Measurements from ENCODE around the gene GCNT1.
"Not testable (repeated sequence)": the region's sequence is repeated elsewhere in the genome, so short reads cannot be mapped to it uniquely, and the experiment has no call there.

The GCNT1 gene

DNA sequence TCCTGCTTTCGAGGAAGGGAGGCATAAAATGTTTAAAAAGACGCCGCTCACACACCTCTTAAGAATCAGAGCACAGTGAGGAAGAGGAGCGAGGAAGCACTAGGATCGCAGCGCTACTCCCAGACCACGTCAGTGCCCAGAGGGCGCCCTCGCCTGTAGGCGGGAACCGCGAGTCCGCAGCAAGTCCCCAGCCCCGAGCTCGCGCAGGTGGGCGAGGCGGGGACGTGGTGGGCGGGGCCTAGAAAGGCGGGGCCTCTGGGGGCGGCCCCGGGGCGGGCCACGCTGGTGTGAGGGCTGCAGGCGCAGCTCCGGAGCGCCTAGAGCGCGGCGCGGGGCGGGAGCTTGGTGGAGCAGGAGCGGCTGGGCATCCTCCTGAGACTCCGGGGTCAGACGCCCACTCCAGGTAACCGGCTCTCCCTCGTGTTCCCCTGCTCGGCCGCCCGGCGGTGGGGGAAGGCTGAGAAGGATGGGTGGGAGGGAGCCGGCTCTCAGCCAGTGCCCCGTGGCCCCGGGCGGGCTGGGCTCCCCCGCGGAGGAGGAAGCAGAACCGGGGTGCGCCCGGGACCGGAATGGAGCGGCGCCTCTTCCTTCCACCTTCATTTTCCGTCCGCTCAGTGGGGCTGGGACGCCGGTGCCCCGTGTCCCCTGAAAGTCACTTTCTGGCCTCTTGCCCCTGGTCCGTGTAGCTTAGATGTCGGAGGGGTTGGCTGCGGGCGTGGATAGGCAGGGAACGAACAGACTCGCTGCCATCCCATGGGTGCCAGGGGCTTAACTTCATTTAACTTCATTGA is at the start of gene GCNT1:
GCNT1 (plus strand) TSS at position 280 of the 791 bp plus-strand sequence. CDS start 43,200 bp downstream, outside the sequence.
- peak; percentile 89 for DNase-seq

DNA sequence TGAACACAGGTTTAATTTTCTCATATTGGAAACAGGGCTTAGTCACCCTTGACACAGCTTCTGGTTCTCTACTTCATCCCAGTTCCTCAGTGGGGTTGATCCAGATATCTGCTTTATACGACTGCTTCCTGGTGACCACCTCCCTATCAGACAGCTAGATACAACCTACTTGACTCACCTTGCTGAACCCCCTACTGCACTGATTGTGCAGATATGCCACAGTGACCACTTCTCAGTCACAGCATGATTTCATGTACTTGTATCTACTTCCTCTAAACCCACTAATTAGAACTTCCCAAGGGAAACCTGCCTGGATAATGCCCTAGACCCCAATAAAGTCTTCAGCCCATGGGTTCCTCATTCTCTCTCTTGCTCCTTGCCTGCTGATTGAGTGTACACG is 46.3 kb upstream of the GCNT1 start:
- no peak for DNase-seq

DNA sequence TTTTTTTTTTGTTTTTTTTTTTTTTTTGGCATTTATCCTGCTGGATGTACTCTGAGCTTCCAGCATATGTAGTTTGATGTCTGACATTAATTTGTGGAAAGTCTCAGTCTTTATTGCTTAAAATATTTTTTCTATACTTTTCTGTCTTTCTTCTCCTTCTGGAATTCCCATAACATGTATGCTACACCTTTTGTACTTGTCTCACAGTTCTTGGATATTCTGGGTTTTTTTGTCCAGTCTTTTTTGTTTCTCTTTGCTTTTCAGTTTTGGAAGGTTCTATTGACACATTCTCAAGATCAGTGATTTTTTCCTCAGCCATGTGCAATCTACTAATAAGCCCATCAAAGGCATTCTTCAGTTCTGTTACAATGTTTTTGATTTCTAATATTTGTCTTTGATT is 45.3 kb upstream of the GCNT1 start:
- no peak for DNase-seq

DNA sequence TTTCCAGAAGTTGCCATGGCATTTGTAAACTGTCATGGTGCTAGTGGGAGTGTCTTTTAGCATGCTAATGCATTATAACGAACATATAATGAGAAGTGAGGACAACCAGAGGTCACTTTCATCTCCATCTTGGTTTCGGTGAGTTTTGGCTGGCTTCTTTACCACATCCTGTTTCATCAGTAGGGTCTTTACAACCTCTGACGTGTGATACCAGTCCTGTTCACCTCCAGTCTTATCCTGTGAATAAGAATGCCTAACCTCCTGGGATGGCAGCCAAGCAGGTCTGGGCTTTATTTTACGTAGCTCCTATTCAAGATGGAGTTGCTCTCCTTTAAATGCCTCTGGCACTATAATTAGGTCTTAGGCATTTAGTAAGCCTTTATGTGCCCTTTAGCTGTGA is 44.3 kb upstream of the GCNT1 start:
- DNase-seq, result peak; percentile 67

DNA sequence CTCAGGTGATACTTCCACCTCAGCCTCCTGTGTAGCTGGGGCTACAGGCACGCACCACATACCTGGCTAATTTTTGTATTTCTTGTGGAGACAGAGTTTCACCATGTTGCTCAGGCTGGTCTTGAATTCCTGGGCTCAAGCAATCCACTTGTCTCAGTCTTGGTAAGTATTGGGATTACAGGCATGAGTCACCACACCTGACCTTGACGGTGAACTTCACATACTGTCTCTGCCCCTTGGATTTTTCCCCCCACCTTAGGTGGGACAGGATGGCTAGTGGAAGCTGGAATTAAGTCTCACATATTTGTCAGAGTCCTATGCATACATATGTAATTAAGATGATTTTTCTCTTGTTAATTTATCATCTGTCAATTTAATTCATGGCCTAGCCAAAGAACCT is 43.8 kb upstream of the GCNT1 start:
- peak; percentile 30 for DNase-seq

DNA sequence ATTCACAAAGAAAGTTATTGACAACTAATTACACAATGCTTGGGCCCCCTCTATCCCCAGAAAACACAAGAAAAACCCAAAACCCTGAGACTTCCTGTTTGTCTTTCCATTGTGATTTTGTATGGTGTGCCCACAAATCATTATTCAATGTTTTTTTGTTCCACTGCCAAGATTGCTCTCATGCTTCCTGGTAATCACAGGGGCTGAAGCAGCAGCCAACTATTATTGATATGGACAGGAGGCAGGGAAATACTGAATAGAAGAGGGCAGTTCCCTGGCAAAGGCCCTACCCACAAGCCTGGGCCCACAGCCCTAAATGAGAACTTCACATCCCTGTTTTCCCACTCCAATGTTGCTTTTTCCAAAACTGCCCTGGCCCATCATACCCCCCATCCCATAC is 43.3 kb upstream of the GCNT1 start:
- DNase-seq, result no peak

DNA sequence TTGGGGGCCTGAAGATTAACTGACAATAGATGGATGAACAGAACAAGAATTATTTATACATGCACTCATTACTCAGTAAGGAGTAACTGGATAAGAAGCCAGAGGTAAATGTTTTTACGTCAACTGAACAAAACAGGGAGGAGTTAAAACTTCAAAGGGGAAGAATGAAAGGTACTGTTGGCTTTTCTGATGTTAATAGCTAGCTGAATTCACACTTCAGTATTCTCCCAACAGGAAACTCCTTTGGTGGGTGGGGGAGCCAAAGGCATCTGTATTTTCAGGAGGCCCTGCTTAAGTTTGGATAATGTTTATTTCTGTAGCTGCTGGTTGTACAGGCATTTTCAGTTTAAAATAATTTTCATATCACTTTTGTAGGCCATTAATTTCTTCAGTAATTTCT is 41.6 kb upstream of the GCNT1 start:
- no peak for DNase-seq

DNA sequence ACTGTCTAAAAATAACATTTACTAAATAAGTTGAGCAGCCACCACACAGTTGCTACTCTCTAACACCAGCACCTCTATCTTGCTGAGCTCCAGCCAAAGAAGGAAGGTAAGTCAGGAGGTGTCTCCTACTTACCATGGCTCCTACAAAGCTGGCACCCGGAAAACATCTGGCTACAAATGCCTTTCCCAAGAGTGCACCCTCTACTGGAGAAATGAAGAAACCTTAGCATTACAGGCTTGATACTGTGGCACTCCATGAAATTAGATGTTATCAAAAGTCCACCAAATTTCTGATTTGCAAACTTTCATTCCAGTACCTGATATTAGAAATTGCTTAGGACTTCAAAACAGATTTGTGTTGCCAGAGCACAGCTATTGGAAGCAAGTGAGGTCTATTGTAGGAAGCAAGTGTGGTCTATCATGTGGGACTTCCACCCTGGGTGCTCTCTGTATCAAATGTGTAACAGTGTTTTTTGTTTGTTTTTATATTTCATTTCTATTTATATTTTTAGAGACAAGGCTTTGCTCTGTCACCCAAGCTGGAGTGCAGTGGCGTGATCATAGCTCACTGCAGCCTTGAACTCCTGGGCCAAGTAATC is 39.1 kb upstream of the GCNT1 start:
- peak; percentile 32 for DNase-seq

DNA sequence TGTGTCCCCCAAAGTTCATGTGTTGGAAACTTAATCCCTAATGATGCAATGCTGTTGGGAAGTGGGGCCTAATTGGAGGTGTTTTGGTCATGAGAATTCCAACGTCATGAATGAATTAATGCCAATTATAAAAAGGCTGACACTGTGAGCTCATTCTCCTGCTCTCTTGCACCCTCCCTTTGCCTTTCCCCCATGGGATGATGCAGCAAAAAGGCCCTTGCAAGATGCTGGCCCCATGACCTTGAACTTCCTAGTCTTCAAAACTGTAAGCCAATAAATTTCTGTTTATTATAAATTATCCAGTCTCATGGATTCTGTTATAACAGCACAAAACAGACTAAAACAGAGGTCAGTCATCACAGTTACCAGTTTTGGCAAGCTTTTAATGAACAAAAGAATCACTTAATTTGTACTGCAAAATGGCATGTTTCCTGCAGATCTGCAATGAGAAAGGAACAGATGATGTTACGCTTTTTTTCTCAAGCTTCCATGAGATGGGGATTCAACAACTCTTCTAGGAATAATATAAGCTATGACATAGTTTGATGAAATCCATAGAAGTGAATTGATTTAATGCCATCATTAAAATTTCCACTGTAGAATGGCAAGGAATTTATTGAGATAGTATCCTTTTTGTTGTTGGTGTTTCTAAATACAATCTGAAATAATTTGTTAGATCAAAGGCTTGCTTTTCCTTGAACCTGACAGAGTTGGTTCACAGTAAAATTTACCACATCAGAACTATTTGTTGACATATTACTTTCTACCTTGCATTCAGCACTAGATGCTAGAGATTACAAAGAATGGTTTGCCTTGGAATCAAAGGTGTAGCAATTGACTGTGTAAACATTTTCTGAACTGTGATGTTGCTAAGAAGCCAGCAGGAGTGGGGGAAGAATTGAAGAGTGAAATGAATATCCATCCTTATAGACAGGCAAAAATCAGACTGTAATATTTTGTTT is 35.5 kb upstream of the GCNT1 start:
- no peak for DNase-seq

DNA sequence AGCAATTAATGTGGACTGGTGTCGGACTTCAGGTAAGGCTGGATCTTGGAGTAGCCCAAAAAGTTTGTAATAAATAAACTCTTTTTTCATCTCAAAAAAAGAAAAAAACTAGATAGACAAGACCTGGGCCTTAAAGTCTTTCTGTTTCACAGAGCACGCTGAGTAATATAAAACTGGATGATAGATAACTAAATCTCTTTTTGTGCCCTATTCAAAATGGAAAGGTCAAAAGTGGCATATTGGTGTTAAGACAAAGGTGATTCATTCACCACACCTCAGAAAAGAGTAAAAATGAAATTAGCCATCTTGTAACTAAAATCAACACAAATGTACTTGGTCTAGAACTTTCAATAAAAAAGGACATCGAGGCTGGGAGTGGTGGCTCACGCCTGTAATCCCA is 34.5 kb upstream of the GCNT1 start:
- no peak for DNase-seq

DNA sequence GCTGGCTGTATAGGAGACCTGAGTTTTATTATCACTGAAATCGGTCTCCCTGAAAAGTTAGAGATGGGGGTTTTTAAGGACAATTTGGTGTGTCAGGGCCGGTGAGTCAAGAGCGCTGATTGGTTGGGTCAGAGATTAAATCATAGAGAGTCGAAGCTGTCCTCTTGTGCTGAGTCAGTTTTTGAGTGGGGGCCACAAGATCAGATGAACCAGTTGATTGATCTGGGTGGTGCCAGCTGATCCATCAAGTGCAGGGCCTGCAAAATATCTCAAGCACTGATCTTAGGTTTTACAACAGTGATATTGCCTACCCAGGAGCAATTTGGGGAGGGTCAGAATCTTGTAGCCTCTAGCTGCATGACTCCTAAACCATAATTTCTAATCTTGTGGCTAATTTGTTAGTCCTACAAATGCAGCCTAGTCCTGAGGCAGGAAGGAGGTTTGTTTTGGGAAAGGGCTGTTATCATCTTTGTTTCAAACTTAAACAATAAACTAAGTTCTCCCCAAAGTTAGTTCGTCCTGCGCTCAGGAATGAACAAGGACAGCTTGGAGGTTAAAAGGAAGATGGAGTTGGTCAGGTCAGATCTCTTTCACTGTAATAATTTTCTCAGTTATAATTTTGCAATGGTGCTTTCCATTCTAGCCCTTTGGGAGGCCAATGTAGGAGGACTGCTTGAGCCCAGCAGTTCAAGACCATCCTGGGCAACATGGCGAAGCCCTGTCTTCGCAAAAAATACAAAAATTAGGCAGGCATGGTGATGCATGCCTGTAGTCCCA is 33.1 kb upstream of the GCNT1 start:
- DNase-seq, result no peak

DNA sequence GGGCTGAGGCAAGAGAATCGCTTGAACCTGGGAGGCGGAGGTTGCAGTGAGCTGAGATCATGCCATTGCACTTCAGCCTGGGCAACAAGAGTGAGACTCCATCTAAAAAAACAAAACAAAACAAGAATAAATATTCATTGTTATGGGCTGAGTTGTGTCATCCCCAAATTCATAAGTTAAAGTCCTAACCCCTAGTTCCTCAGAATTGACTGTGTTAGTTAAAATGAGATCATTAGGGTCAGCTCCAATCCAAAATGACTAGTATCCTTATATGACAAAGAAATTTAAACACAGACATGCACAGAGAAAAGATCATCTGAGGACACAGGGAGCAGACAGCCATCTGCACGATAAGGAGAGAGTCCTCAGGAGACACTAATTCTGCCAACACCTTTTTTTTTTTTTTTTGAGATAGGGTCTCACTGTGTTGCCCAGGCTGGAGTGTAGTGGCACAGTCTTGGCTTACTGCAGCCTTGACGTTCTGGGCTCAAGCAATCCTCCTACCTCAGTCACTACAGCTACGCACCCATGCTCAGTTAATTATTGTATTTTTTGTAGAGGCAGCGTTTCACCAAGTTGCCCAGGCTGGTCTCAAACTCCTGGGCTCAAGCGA is 32.1 kb upstream of the GCNT1 start:
- no peak for DNase-seq

DNA sequence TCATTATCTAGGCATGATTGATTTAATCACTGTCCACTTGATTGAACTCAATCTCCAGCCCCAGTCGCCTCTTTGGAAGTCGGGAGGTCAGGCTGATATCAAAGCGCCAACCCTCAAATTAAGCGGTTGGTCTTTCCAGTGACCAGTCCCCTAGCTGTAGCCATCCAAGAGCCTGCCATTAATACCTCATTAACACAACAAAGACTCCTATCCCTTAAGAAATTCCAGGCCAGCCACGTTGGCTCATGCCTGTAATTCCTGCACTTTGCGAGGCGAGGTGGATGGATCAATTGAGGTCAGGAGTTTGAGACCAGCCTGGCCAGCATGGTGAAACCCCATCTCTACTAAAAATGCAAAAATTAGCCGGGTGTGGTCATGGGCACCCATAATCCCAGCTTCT is 27.4 kb upstream of the GCNT1 start:
- DNase-seq, result no peak

DNA sequence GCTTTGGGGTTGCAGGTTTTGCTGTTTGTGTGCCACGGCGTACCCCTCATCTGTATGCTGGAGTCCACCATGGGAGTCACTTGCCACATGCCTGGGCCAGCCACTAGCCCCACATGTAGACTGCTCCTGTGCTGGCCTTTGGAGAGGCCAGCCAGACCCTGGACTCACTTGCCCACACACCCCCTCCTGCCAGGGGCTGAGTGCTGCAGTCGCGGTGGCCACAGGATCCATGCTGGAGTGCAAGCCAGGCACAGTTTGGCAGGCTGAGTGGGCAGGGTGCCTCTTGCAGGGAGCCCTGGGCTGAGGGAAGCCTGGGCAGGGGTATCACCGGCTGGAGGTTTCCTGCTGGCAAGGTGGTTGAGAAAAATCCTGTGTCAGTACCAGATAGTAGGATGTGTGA is 25.6 kb upstream of the GCNT1 start:
- DNase-seq, result no peak

DNA sequence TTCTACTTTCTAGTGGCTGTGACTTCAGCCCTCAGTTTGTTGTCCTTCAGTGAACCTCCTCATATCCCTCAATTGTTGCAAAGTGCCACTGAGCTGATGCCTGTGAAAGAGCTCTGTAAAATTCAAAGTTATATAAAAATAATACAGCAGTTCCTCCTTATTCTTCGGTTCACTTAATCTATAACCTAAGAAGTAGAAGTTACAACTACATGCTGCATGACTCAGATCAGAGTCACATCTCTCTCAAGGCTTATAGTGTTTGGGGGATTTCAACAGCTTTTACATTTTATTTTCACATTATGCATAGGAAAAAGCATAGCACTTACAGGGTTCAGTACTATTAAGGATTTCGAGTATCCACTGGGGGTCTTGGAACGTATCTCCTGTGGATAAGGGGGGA is 25.1 kb upstream of the GCNT1 start:
- DNase-seq, result peak; percentile 73

DNA sequence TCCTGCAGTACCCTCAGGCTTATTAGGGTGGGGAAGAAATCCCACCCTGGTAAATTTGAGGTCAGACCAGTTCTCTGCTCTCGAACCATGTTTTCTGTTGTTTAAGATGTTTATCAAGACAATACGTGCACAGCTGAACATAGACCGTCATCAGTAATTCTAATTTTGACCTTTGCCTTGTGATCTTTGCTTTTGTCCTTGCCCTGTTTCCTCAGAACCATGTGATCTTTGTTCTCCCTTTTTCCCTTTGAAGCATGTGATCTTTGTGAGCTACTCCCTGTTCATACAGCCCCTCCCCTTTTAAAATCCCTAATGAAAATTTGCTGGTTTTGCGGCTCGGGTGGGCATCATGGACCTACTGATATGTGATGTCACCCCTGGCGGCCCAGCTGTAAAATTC is 24.1 kb upstream of the GCNT1 start:
- not testable (repeated sequence) for DNase-seq

DNA sequence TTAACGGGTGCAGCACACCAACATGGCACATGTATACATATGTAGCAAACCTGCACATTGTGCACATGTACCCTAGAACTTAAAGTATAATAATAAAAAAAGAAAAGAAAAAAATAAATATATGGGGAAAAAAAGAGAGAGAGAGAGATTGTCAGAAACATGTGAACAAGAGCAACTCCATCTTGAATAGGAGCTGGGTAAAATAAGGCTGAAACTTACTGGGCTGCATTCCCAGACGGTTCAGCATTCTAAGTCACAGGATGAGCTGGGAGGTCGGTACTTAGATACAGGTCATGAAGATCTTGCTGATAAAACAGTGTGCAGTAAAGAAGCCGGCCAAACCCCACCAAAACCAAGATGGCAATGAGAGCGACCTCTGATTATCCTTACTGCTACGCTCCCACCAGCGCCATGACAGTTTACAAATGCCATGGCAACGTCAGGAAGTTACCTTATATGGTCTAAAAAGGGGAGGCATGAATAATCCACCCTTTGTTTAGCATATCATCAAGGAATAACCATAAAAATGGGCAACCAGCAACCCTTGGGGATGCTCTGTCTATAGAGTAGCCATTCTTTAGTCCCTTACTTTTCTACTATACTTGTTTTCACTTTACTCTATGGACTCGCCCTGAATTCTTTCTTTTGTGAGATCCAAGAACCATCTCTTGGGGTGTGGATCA is 21.8 kb upstream of the GCNT1 start:
- not testable (repeated sequence) for DNase-seq

DNA sequence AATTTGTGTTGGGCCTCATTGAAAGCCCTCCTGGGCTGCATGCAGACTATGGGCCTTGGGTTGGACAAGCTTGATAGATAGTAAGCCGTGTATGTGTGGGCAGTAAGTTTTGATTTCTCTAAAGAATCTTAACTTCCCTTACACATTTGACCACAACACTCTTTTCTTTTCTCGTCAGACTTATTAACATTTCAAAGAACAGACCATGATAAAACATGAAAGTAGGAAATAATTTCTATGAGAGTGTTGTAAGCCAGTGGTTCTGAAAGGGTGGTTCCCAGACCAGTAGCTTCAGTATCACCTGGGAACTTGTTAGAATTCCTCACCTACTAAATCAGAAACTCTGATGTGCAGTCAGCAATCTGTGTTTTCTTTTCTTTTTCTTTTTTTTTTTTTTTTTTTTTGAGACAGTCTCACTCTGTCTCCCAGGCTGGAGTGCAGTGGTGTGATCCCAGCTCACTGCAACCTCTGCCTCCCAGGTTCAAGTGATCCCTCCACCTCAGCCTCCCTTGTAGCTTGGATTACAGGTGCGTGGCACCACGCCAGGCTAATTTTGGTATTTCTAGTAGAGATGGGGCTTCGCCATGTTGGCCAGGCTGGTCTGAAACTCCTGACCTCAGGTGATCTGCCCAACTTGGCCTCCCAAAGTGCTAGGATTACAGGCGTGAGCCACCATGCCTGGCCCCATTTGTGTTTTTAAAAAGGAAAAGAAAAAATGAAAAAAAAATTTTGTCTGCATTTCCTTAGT is 20.0 kb upstream of the GCNT1 start:
- DNase-seq, result no peak

DNA sequence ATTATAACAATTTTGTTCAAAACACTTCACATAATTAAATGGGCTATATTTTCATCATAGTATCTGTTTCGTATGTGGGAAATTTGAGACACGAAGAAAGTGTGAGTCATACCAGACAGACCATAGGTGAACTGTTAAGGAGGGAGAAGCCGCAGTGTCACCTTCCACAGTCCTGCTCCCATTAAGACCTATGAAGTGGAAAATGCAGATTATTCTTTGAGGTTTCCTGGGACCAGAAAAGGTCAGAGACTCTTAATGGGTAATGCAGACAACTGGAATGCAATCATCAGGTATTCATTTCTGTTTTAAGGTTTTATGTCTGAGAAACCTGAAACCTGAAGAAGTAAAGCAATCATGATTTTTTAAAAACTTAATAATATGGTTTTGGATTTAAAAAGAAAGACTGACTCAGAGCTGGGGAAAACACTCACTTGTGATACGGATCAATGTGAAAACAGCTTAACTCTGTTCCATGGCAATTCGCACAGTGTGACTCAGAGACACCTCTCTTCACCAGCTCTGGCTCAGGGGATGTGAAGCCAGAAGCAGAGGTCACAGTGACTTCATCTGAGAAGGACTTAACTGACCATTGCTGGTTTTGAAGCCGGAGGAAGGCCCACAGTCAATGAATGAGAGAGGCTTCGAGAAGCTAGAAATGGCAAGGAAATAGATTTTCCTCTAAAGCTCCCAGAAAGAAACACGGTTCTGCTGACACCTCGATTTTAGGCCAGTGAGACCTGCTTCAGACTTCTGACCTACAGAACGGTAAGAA is 17.2 kb upstream of the GCNT1 start:
- peak; percentile 78 for DNase-seq

DNA sequence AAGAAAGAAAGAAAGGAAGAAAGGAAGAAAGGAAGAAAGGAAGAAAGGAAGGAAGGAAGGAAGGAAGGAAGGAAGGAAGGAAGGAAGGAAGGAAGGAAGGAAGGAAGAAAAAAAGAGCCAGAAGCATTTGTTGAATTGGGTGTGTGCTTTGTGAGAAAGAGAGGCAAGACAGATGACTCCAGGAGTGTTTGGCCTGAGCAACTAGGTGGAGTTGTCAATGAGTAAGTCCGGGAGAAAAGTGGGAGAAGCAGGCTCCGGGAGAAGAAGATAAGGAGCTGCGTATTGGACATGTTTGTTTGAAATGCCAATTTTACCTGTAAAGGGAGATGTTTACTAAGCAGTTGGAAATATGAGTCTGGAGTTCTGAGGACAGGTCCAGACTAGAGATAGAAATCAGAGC is 15.1 kb upstream of the GCNT1 start:
- no peak for DNase-seq
